CD4-positive, alpha-beta T cell treated with Interferon gamma for 1 hour (primary cell): Measurements from ENCODE around the gene EFCAB3.
"Not testable (repeated sequence)": the region's sequence is repeated elsewhere in the genome, so short reads cannot be mapped to it uniquely, and the experiment has no call there.

Experiments
- DNase-seq: peaks from one replicate; pipeline ENCODE4 v3.0.0-alpha.2; 2020

The EFCAB3 gene

DNA sequence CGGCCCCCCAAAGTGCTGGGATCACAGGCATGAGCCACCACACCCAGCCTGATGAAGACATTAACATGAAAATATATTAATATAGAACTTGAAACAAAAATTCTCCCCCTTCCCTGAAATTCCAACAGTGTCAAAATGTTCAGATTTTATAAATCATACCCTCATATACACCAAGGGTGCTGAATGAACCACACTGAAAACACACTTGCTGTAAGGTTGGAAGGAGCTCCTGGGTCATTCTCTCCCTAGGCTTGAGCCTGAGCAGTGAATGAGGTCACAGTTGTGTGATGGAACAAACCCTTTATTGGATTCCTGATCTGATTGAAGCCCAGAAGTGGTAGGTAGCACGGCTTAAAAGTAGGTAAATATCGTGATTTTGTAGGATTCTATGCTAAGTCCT, at the start of gene EFCAB3:
TSS of gene EFCAB3 (plus strand) at position 301 of the 400 bp plus-strand sequence. CDS start 2,427 bp downstream, outside the sequence.
- DNase-seq, result no peak

DNA sequence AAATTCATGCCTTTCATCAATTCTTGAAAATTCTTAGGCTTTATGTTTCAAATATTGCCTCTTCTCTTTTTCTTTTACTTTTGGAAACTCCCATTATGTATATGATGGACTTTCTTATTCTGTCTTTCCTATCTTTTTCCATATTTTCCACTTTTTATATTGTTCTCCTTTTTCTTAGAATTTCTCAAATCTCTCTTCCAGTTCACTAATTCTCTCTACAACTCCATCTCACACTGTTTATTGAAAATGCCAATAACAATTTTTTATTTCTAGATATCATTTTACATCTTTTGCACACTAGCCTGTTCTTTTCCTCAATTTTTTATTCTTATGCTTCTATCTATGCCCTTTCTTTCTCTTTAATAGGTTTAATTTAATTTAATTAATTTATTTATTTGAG, 43.8 kb upstream of the EFCAB3 start:
- DNase-seq, result no peak

DNA sequence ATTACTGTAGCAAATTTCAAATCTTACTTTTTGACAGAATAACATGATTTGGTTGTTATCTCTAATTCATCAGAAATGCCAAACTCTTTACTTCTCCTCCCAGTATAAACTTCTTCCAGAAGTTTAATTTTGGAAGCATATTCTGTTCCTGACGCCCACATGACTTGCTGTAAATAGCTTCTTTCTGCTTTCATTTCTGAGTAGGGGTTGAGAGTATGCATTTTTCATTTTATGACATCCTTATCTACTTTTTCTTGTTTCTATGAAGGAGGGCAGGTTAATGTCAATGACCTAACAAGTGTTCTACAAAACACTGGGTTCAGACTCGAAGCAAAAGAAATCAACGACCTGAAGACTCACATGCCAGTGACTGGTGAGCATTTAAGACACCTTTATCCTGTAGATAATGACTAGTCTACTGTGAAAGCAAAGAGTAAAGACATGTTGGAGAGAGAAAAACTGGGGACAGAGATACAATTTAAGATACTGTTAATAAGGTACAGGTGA, 36.5 kb upstream of the EFCAB3 start:
- DNase-seq, result no peak

DNA sequence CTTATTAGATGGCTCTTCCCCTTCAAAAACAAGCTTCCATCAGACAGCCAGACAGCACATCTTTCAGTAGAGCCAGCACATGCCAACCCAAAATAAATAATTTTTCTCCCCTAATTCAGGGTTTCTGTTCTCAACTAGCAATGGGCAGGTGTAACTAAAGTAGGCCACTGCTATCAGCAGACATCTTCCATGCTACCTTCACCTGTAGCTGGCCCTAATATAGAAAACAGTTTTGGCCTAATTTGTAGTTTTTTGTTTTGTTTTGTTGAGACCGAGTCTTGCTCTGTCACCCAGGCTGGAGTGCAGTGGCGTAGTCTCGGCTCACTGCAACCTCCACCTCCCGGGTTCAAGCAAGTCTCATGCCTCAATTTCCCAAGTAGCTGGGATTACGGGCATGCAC, 29.2 kb upstream of the EFCAB3 start:
- DNase-seq, result no peak

DNA sequence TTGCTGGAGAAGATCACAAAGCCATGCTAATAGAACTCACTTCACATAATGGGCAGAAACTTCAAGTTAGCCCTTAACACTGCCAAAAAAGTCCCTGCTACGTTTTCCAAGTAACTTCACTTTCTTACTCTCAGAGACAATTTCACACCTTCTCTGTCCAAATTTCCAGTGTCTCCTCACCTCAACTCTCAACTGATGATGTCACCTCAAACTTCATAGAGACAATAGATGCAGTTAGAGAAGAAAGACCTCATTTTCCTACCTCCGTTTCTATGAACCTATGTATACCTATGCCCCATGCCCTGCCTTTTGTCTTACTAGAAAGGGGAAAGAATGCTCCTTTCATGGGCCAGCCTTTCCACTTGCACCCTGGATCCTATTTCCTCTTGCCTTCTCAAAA, 14.2 kb upstream of the EFCAB3 start:
- DNase-seq, result no peak

DNA sequence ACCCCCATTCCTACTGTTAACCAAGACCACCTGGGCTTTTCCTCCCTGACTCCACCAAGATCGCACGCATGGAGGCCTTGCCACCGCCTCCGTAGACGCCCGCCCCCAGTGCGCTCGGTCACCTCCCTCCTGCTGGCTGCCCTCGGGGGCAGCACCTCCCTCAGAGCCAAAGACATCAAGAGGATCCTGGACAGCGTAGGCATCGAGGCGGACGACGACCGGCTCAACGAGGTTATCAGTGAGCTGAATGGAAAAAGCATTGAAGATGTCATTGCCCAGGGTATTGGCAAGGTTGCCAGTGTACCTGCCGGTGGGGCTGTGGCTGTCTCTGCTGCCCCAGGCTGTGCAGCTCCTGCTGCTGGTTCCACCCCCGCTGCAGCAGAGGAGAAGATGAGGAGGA, 1.2 kb downstream of the EFCAB3 start:
- no peak for DNase-seq

DNA sequence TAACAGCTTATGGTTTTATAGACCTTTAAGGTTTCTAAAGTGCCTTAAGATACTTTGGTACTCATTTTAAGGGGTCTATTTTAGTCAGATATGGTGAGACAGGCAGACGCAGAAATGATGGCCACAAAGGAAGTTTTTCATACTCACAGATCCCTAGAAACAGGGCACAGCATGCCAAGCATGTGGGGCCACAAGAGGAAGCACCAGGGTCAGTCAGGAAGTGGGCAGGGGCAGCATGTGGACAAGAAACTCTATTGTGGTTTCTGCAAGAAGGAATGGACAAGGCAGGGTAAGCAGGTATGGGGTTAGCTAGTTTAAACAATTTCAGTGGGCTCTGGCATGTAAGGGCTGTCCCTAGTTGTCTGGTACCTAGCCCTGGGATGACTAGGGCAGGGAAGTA, 8.5 kb downstream of the EFCAB3 start:
- no peak for DNase-seq

DNA sequence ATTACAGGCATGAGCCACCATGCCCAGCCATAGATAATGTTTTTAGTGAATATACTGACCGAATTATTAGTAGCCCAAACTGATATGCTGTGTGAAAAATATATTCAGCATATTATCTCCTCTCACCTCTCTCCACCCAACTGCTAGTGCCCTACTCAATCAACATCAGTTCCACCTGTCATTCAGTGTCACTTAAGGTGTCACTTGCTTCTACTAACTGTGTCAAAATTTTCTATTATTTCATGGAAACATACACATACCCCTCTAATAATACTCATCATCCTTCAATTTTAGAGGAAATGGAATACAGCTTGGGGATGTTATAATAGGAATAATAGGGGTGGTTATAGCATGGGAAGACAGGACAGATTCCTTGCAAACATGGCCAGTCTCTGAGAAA, 12.6 kb downstream of the EFCAB3 start:
- no peak for DNase-seq

DNA sequence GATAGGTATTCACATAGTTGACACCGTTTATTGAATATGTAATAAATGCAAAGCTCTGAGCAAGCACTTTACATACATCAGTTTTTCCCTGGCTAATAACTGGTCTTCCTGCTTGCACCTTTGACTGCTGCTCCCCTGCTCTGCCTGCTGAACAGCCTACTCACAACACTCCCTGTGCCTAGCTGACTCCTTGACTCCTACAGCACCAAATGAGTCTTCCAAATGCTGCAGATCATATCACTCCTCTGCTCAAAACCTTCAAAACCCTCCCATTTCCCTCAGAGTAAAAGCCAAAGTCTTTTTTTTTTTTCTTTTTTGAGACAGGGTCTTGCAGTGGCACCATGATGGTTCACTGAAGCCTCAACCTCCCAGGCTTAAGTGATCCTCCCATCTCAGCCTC, 18.5 kb downstream of the EFCAB3 start:
- no peak for DNase-seq

DNA sequence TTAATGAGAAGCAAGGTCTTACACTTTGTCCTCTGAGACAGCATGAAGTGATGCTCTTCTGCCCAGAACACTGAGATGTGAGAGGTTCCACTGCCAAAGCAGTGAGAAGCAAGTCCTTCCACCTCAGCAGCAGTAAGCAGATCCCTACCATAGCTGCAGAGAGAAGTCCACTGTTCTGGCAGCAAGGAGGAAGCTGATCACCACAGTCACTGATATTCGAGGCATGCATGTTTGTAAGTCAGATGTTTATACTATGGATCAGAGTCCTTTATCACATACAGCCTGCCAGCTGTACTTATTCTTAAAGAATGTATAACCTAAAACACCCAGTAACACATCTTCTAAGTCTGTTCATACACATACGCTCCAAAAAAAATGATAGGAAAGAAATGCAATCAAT, 25.1 kb downstream of the EFCAB3 start:
- no peak for DNase-seq

DNA sequence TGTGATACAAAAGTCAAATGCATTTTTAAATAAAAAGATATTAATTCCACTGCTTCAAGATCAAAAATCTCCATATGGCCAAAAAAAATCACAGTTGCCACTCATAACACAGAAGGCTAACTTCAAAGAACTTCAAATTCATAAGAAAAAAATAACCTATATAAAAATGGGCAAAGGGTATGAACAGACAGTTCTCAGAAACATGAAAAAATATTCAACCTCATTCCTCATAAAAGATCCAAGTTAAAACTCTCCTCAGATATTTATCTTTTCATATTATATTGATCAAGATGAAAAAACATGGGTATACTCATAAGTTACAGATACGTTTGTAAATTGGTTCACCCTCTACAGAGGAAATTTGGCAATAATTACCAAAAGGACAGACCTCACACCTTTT, 32.7 kb downstream of the EFCAB3 start:
- not testable (repeated sequence) for DNase-seq

DNA sequence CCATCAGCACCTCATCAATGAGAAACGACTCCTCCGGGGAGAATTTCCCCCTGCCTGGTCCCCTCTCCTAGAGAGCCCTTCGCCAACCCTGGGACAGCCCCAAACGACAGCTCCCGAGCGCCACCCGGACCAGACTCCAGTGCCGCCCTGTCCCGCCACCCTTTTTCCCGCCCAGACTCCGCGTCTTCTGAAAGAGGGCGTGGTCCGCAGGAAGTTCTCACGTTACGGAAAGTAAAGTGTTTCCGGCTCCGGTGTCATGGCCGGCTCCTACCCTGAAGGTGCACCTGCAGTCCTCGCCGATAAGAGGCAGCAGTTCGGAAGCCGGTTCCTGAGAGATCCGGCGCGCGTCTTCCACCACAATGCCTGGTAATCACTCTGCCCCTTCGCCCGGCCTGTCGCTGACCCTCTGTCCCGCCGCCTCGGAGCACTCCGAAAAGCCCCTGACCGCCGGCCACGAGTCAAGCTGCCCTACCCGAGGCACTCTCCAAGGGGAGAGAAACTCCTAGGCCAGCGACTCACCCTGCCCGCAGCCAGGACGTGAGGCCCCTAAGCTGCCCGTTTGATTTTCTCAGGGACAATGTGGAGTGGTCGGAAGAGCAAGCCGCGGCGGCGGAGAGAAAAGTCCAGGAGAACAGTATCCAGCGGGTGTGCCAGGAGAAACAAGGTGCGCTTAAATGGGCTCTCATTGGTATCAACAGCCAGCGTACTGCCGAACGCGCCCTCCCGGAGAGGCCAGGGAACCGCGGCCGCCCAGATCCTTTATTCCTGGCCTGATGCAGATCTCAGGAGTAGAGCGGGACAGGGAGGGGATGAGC, 43.5 kb downstream of the EFCAB3 start, which contains the start of gene METTL2A:
TSS of gene METTL2A (plus strand) at position 251 of the 815 bp plus-strand sequence. CDS start at position 257, 6 bp downstream.
- DNase-seq, result peak; percentile 83

DNA sequence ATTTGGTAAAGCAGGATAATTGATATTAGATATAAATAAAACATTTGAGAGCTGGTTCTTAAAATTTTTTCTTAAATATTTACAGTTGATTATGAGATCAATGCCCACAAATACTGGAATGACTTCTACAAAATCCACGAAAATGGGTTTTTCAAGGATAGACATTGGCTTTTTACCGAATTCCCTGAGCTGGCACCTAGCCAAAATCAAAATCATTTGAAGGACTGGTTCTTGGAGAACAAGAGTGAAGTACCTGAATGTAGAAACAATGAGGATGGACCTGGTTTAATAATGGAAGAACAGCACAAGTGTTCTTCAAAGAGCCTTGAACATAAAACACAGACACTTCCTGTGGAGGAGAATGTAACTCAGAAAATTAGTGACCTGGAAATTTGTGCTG, 45.9 kb downstream of the EFCAB3 start:
- DNase-seq, result not testable (repeated sequence)

DNA sequence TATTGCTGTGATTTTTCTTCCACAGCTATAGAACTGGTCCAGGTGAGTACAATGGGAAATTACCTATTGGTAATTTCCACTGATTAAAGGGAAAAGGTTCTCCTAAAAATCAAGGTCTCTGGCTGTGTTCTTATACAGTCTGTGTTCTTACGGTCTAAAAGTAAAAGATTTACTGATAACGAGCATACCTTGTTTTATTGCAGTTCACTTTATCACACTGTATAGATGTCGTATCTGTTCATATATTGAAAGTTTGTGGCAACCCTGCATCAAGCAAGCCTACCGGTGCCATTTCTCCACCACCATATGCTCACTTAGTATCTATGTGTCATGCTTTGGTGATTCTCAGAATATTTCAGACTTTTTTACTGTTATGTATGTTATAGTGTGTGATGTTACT, 54.9 kb downstream of the EFCAB3 start:
- not testable (repeated sequence) for DNase-seq

DNA sequence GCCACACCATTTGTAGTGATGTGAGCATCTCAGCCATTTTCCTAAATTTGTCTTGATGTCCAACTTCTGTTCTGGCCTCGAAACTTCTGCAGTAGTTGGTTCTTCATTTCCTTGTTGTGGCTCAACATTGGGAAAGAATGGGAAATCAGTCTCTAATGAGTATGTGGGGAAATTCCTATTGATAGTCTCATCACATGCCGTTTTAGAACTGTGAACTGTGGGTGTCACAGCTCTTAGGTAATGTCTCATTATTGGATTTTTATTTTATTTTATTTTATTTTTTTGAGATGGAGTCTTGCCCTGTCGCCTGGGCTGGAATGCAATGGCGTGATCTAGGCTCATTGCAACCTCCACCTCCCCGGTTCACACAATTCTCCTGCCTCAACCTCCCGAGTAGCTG, 60.8 kb downstream of the EFCAB3 start:
- DNase-seq, result not testable (repeated sequence)

DNA sequence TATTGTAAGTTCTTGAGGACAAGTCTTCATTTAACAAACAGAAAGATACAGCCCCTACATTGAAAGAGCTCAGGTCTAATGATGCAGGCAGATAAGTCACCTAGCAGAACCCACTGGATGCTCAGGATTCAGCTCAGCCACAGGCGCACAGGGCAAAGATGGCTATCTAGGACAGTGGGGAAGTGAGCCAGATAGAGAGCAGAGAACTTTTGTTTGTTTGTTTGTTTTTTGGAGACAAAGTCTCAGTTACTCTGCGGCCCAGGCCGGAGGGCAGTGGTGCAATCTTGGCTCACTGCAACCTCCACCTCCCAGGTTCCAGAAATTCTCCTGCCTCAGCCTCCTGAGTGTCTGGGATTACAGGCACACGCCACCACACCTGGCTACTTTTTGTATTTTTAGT, 63.7 kb downstream of the EFCAB3 start:
- no peak for DNase-seq

DNA sequence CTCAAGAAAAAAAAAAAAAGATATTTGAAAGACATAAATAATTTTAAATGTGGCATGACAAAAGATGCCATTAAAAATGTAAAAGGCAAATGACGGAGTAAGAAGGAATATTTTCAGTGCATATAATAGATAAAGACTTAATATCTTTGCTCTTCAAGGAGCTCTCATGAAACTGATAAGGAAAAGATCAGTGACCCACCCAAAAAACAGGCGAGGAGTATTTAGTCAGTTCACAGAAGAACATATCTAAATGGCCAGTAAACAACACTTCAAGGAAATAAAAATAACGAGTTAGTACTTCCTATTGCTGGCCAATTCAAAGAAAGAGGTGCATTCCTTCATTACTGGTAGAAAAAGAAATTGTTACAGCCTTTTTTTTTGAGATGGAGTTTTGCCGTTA, 65.4 kb downstream of the EFCAB3 start:
- not testable (repeated sequence) for DNase-seq

DNA sequence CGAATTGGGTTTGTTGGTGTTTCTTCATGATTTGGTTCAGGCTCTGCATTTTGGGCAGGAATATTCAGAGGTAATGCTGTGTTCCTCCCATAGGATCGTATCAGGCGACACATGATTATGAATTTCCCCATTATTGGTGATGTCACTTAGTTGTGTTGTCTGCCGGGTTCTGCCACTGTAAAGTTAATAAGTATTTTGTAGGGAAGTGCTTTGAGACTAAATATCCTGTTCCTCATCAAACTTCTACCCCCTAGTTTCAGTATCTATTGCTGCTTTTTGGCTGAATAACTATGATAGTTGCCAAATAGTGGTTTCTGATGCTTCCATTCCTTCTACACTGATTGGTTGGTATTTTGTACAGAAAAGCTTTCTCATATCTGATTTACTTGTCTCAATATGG, 71.8 kb downstream of the EFCAB3 start:
- DNase-seq, result not testable (repeated sequence)

DNA sequence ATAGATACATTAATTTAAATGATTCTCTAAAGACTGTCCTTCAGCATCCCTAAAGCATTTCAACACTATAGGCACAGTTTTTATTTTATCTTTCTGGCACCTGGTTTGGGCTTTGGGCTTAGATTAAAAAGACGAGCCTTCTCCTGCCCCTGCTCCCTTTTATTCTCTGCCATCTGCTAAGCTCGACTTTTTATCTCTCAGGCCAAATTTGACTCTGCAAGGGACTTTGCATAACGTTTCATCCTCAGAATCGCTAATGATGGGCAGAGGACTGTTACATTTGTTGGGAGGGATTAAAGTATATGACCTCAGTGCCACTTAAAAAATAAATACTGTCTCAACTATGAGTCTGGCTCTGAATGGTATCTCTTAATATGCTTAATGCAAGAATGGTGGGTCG, 72.7 kb downstream of the EFCAB3 start:
- not testable (repeated sequence) for DNase-seq

DNA sequence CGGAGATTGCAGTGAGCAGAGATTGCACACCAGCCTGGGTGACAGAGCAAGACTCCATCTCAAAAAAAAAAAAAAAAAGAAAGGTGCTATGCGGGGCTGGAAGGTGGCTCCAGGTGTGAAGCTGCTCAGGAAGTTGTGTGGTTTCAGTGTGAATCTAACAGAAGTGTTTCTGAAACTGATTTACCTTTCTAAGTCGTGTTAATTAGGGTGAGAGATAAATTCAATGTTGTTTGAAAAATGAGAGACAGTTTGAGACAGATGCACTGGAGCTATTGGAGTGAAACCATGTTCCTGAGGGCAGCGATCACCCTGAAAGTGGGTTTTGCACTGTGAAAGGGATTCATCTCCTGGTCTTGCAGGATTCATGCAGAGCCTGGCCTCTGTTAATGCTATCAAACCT, 73.3 kb downstream of the EFCAB3 start:
- not testable (repeated sequence) for DNase-seq

DNA sequence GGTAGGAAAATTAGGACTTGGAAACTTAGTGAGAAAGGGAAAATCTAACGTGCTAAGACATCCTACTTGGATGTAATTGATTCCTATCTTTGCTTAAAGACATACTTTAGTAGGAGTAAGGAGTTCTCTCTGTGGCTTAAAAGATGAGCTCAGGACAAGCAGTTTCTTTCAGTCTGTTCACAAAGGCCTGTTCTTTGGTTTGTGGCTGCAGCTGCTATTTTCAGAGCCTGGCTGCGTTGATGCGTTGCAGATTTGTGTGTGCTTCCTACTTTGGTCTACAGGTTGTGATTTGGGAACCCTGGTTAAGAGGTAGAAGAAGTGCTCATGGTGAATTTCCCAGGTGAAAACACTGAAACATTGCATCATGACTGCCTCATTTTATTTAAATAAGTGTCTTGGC, 73.8 kb downstream of the EFCAB3 start:
- DNase-seq, result not testable (repeated sequence)

DNA sequence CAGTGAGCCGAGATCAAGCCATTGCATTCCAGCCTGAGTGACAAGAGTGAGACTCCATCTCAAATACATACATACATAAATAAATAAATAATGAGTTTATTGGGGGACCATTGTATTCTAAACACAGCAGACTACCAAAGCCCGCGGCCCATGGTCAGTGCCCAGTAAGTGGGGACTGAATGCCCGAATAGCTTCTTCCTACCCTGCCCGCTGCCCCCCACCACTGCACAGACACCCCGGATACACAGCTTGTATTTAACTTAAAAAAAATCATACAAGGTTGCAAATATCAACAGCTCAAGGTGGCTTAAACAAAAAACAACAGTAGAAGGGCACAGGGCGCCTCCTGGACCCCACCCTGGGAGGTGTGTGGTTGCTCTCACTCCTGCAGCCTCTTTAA, 75.7 kb downstream of the EFCAB3 start:
- DNase-seq, result no peak

DNA sequence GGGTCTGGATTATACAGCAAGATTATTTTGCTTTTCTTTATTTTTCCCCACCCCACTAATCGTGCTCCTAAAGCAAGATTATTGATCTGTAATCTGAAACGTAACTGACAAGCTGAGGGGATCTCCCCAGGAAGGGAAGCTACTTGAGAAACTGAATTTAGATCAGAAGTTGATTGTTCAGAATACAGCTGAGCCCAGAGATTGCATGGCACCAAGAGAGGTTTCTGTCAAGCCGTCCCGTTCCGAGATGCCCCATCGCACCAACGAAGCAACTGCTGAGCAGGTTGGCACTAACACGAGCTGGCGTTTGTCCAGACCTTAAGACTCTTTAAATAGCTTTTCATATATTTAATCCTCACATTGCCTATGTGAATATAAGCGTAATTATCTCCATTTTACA, 78.1 kb downstream of the EFCAB3 start:
- not testable (repeated sequence) for DNase-seq

DNA sequence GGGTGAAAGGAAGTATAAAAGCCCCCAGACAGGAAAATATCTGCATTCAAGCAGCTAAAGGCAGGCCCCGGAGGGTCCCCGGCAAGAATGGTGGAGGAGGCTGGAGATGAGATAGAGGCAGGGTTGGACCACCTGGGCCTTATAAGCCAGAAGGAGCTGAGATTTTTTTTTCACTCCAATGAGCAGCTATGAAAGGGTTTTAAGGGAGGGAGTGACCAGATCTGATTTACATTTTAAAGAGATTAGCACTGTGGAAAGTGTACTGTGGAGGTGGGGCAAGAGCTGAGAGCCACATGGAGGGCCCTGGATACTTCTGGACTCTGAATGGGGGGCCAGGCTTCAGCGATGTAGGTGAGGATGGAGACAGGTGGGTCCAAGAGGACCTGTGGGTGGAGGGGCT, 84.1 kb downstream of the EFCAB3 start:
- not testable (repeated sequence) for DNase-seq

DNA sequence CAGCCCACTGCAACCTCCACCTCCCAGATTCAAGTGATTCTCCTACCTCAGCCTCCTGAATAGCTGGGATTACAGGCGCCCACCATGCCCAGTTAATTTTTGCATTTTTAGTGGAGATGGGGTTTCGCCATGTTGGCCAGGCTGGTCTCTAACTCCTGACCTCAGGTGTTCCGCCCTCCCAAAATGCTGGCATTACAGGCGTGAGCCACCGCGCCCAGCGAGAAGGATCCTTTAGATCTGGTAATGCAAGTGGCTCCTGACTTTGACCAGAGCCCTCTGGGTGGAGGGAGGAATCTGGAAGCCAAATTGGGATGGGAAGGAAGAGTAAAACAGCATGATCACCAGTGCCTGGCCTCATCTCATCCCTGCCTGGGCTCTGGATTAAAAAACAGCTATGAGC, 84.9 kb downstream of the EFCAB3 start:
- not testable (repeated sequence) for DNase-seq
